Subcutaneous adipose tissue (tissue), 4 donors: ENCODE results near the gene TCF3. TPM values are rescaled to one million over a fixed set of nuclear protein-coding genes. Genes with fewer than 3 reads are reported as not detected.

ENCODE experiments used
- CTCF ChIP-seq: fragments of 450-650 bp; IDR thresholded peaks from one replicate; pipeline ENCODE4 v1.5.1; 2016; ENCODE audit warnings: low read depth, mild to moderate bottlenecking, control low read depth, antibody characterized with exemption, moderate library complexity
- total RNA-seq, 4 donors: library from RNA; depleted of rRNA; stranded (reverse); fragments of >200 nt; gene quantifications; one replicate each; pipeline ENCODE4 v1.1.0, GENCODE V29; 2016

The TCF3 gene
- total RNA-seq, 4 donors from 2014 or later: 13.0 to 34.8 (median 22.9) TPM

GRCh38 chr19:1668486-1669270 lies 16.3 kb upstream of the TCF3 start:
- no peak for TF ChIP-seq CTCF

- TF ChIP-seq CTCF: no peak
These were observed 15.7 kb upstream of the TCF3 start for GRCh38 chr19:1668048-1668485.

- TF ChIP-seq CTCF: no peak
These were observed 13.2 kb upstream of the TCF3 start for GRCh38 chr19:1665565-1666047.

GRCh38 chr19:1663852-1664251 lies 11.4 kb upstream of the TCF3 start:
- TF ChIP-seq CTCF: no peak

- TF ChIP-seq CTCF: no peak
These were observed 9.6 kb upstream of the TCF3 start for GRCh38 chr19:1661995-1662394.

- no peak for TF ChIP-seq CTCF
These were observed 6.6 kb upstream of the TCF3 start for GRCh38 chr19:1659084-1659427.

- TF ChIP-seq CTCF: no peak
These were observed 6.0 kb upstream of the TCF3 start for GRCh38 chr19:1658150-1659083.
